Uterus (tissue), 4 donors: ENCODE measurements around the gene MRLN. TPM values are rescaled to one million over a fixed set of nuclear protein-coding genes. Genes with fewer than 3 reads are reported as not detected.
"Not testable (repeated sequence)": the region's sequence is repeated elsewhere in the genome, so short reads cannot be mapped to it uniquely, and the experiment has no call there.

Experiments
- DNase-seq, 2 donors: peaks; one replicate each; pipeline ENCODE4 v3.0.0-alpha.2; 2019 to 2020
- H3K27ac ChIP-seq, 2 donors: fragments of 200-600 bp; sonication (generic); 1 replicate in 1 of 2; 2 replicates in 1 of 2; pipeline ENCODE4 v1.5.1; 2016 to 2018
- H3K27me3 ChIP-seq, 2 donors: fragments of 200-600 bp; sonication (generic); one replicate each; pipeline ENCODE4 v1.5.1; 2018 to 2019; ENCODE audit warnings: control low read depth in 1 of 2
- H3K36me3 ChIP-seq, 2 donors: fragments of 200-600 bp; sonication (generic); one replicate each; pipeline ENCODE4 v1.5.1; 2019; ENCODE audit warnings: control low read depth in 1 of 2
- H3K4me1 ChIP-seq, 2 donors: fragments of 200-600 bp; sonication (generic); one replicate each; pipeline ENCODE4 v1.5.1; 2018 to 2019; ENCODE audit warnings: control low read depth in 1 of 2
- H3K4me3 ChIP-seq, 2 donors: fragments of 200-600 bp; sonication (generic); 1 replicate in 1 of 2; 2 replicates in 1 of 2; pipeline ENCODE4 v1.5.1; 2018 to 2019; ENCODE audit warnings: mild to moderate bottlenecking in 1 of 2
- H3K9me3 ChIP-seq, 2 donors: fragments of 200-600 bp; sonication (generic); one replicate each; pipeline ENCODE4 v1.5.1; 2019; ENCODE audit warnings: control low read depth in 1 of 2
- CTCF ChIP-seq, 4 experiments: fragments of 200-600 bp in 2 of 4; fragments of 450-650 bp in 2 of 4; sonication (generic) in 2 of 4; IDR thresholded peaks; one replicate each; pipeline ENCODE4 v1.5.1; 2016 to 2019; ENCODE audit warnings: antibody characterized with exemption in 4 of 4, mild to moderate bottlenecking in 2 of 4, moderate library complexity in 1 of 4
- POLR2A ChIP-seq, 2 donors: fragments of 450-650 bp; IDR thresholded peaks; one replicate each; pipeline ENCODE4 v1.6.1; 2016; ENCODE audit warnings: antibody characterized with exemption in 2 of 2, mild to moderate bottlenecking in 1 of 2, moderate library complexity in 1 of 2
- intact Hi-C: fragments of 100-400 bp; cut with DNase I; formaldehyde crosslinking; loops from one replicate; pipeline ENCODE4 v1.15.1; 2023; ENCODE audit warnings: low total_unique reads
- total RNA-seq, 4 donors: library from RNA; depleted of rRNA in 3 of 4; stranded (reverse); fragments of >200 nt in 3 of 4; gene quantifications; one replicate each; pipeline versions ENCODE4 v1.1.0 to v1.2.4, GENCODE V29; 2014 to 2023
- donor health status: DM: yes; HTN: yes; CAD: no.

Gene MRLN
- total RNA-seq, 4 donors from 2014 or later = 0.35 TPM; not detected in 3

GRCh38 chr10:59791601-59792000 lies 38.3 kb upstream of the MRLN start:
- Histone ChIP-seq H3K4me1 (peaks cover 0 to 25% of the 10 kb centered on the region in 2 donors), H3K36me3 (no peaks in the 10 kb centered on the region), H3K27ac (peak overlapping the region in 1 of 2 donors; percentile 85), H3K27me3 (no peaks in the 10 kb centered on the region), H3K9me3 (no peaks in the 10 kb centered on the region), H3K4me3 (no peak overlapping the region)
- TF ChIP-seq CTCF (IDR thresholded peaks at IDR 0.05) = no peak
- no peak for TF ChIP-seq POLR2A (IDR thresholded peaks at IDR 0.05)
- no peak for DNase-seq
- intact Hi-C loops = no loop called here

- H3K9me3 ChIP-seq, intact Hi-C loops, H3K4me3 ChIP-seq, H3K36me3 ChIP-seq, H3K27me3 ChIP-seq, DNase-seq: not testable (repeated sequence)
- Histone ChIP-seq H3K4me1 (peaks cover 0 to 33% of the 10 kb centered on the region in 2 donors), H3K27ac (peak overlapping the region; percentile 61 to 85)
Measured at GRCh38 chr10:59790080-59790479, 36.8 kb upstream of the MRLN start.

- H3K4me1 ChIP-seq = peaks cover 0 to 33% of the 10 kb centered on the region in 2 donors
- DNase-seq = peak; percentile 41 to 72
- intact Hi-C loops, H3K4me3 ChIP-seq, H3K36me3 ChIP-seq, H3K27me3 ChIP-seq, H3K9me3 ChIP-seq: not testable (repeated sequence)
- H3K27ac ChIP-seq = peak overlapping the region; percentile 61 to 85
Measured at GRCh38 chr10:59788914-59789313, 35.7 kb upstream of the MRLN start.

GRCh38 chr10:59787032-59787431 lies 33.8 kb upstream of the MRLN start:
- Histone ChIP-seq H3K27ac (peak overlapping the region; percentile 44 to 80), H3K4me1 (peaks cover 0 to 28% of the 10 kb centered on the region in 2 donors)
- H3K4me3 ChIP-seq, intact Hi-C loops, H3K36me3 ChIP-seq, H3K9me3 ChIP-seq, H3K27me3 ChIP-seq, DNase-seq: not testable (repeated sequence)

- intact Hi-C loops, DNase-seq, H3K9me3 ChIP-seq, H3K36me3 ChIP-seq, H3K27me3 ChIP-seq, H3K4me3 ChIP-seq: not testable (repeated sequence)
- peak overlapping the region; percentile 44 to 80 for H3K27ac ChIP-seq
- H3K4me1 ChIP-seq = peaks cover 0 to 14% of the 10 kb centered on the region in 2 donors
Measured at GRCh38 chr10:59785476-59785875, 32.2 kb upstream of the MRLN start.

GRCh38 chr10:59781511-59781910 lies 28.3 kb upstream of the MRLN start:
- Histone ChIP-seq H3K9me3 (no peaks in the 10 kb centered on the region), H3K4me3 (no peak overlapping the region), H3K4me1 (peaks cover 0 to 8% of the 10 kb centered on the region in 2 donors), H3K27ac (no peak overlapping the region), H3K36me3 (no peaks in the 10 kb centered on the region), H3K27me3 (no peaks in the 10 kb centered on the region)
- TF ChIP-seq POLR2A (IDR thresholded peaks at IDR 0.05) = no peak
- no peak for TF ChIP-seq CTCF (IDR thresholded peaks at IDR 0.05)
- intact Hi-C loops = no loop called here
- no peak for DNase-seq

GRCh38 chr10:59779756-59780533 lies 26.7 kb upstream of the MRLN start:
- DNase-seq = no peak
- Histone ChIP-seq H3K9me3 (no peaks in the 10 kb centered on the region), H3K4me1 (no peaks in the 10 kb centered on the region), H3K27me3 (no peaks in the 10 kb centered on the region), H3K4me3 (no peak overlapping the region), H3K36me3 (no peaks in the 10 kb centered on the region), H3K27ac (no peak overlapping the region)
- intact Hi-C loops = no loop called here
- TF ChIP-seq CTCF (IDR thresholded peaks at IDR 0.05) (no peak), POLR2A (IDR thresholded peaks at IDR 0.05) (no peak)
